SK-N-SH treated with all-trans-retinoic acid at 6 μM for 48 hours (cell line): ENCODE data around the gene RTP5.

Source experiments
- ATAC-seq: fragments of 200-7000 bp; cut with Tn5 transposase; 3 replicates; pipeline ENCODE4 v1.9.1; 2020; ENCODE audit warnings: mild to moderate bottlenecking, moderate library complexity
- BACH2 ChIP-seq: fragments of 250-450 bp; sonication (Bioruptor Pico); IDR thresholded peaks from 2 replicates; pipeline ENCODE4 v1.9.0; 2021; ENCODE audit warnings: mild to moderate bottlenecking, borderline replicate concordance
- CSDC2 ChIP-seq: fragments of 250-450 bp; sonication (Bioruptor Pico); IDR thresholded peaks from 2 replicates; pipeline ENCODE4 v1.5.0; 2020; ENCODE audit warnings: mild to moderate bottlenecking, moderate library complexity
- ESRRG ChIP-seq: fragments of 250-450 bp; sonication (Bioruptor Pico); IDR thresholded peaks from 2 replicates; pipeline ENCODE4 v1.6.1; 2021; ENCODE audit warnings: mild to moderate bottlenecking
- GLIS3 ChIP-seq: fragments of 250-450 bp; sonication (Bioruptor Pico); IDR thresholded peaks from 2 replicates; pipeline ENCODE4 v1.5.0; 2020; ENCODE audit warnings: mild to moderate bottlenecking, moderate library complexity
- ISL1 ChIP-seq: fragments of 250-450 bp; sonication (Bioruptor Pico); IDR thresholded peaks from 2 replicates; pipeline ENCODE4 v2.1.2; 2022; ENCODE audit warnings: mild to moderate bottlenecking, moderate library complexity
- OSR1 ChIP-seq: fragments of 250-450 bp; sonication (Bioruptor Pico); IDR thresholded peaks from 2 replicates; pipeline ENCODE4 v1.8.0; 2022; ENCODE audit warnings: moderate library complexity, mild to moderate bottlenecking, inconsistent platforms
- PPARA ChIP-seq: fragments of 250-450 bp; sonication (Bioruptor Pico); IDR thresholded peaks from 2 replicates; pipeline ENCODE4 v1.5.0; 2020; ENCODE audit warnings: mild to moderate bottlenecking, borderline replicate concordance
- RARB ChIP-seq: fragments of 250-450 bp; sonication (Bioruptor Pico); IDR thresholded peaks from 2 replicates; pipeline ENCODE4 v1.8.0; 2021; ENCODE audit warnings: mild to moderate bottlenecking, moderate library complexity
- SNAI2 ChIP-seq: fragments of 250-450 bp; sonication (Bioruptor Pico); IDR thresholded peaks from 2 replicates; pipeline ENCODE4 v1.5.0; 2020; ENCODE audit warnings: mild to moderate bottlenecking, moderate library complexity
- TOX ChIP-seq: fragments of 250-450 bp; sonication (Bioruptor Pico); IDR thresholded peaks from 2 replicates; pipeline ENCODE4 v1.8.0; 2021; ENCODE audit warnings: mild to moderate bottlenecking, moderate library complexity, borderline replicate concordance
- ZC3H10 ChIP-seq: fragments of 250-450 bp; sonication (Bioruptor Pico); IDR thresholded peaks from 2 replicates; pipeline ENCODE4 v1.5.1; 2021; ENCODE audit warnings: mild to moderate bottlenecking, moderate library complexity
- ZFP3 ChIP-seq: fragments of 250-450 bp; sonication (Bioruptor Pico); IDR thresholded peaks from 2 replicates; pipeline ENCODE4 v1.5.0; 2020; ENCODE audit warnings: mild to moderate bottlenecking, moderate library complexity
- ZFP30 ChIP-seq: fragments of 450-650 bp; formaldehyde crosslinking; IDR thresholded peaks from 2 replicates; pipeline ENCODE4 v1.5.0; 2022; ENCODE audit warnings: mild to moderate bottlenecking, moderate library complexity
- ZNF565 ChIP-seq: fragments of 450-650 bp; formaldehyde crosslinking; conservative IDR thresholded peaks from 2 replicates; pipeline ENCODE4 v1.5.0; 2020; ENCODE audit warnings: low read depth, mild to moderate bottlenecking, moderate library complexity
- ZNF70 ChIP-seq: fragments of 450-650 bp; formaldehyde crosslinking; IDR thresholded peaks from 2 replicates; pipeline ENCODE4 v1.5.0; 2020; ENCODE audit warnings: mild to moderate bottlenecking, moderate library complexity
- ZNF8 ChIP-seq: fragments of 450-650 bp; formaldehyde crosslinking; IDR thresholded peaks from 2 replicates; pipeline ENCODE4 v1.5.0; 2020; ENCODE audit warnings: mild to moderate bottlenecking, moderate library complexity
- TF ChIP-seq, protein P1 (sequence below): fragments of 250-450 bp; sonication (Bioruptor Pico); IDR thresholded peaks from 2 replicates; pipeline ENCODE4 v1.5.1; 2020; ENCODE audit warnings: low read depth, mild to moderate bottlenecking, moderate library complexity
- TF ChIP-seq, protein P2 (sequence below): fragments of 250-450 bp; sonication (Bioruptor Pico); IDR thresholded peaks from 2 replicates; pipeline ENCODE4 v1.5.0; 2020; ENCODE audit warnings: mild to moderate bottlenecking, moderate library complexity
- TF ChIP-seq, protein P3 (sequence below): fragments of 250-450 bp; sonication (Bioruptor Pico); IDR thresholded peaks from 2 replicates; pipeline ENCODE4 v1.8.0; 2021; ENCODE audit warnings: low read depth, mild to moderate bottlenecking, moderate library complexity, borderline replicate concordance
- TF ChIP-seq, protein P4 (sequence below): fragments of 250-450 bp; sonication (Bioruptor Pico); IDR thresholded peaks from 2 replicates; pipeline ENCODE4 v1.5.1; 2021; ENCODE audit warnings: mild to moderate bottlenecking, moderate library complexity

Gene RTP5

DNA sequence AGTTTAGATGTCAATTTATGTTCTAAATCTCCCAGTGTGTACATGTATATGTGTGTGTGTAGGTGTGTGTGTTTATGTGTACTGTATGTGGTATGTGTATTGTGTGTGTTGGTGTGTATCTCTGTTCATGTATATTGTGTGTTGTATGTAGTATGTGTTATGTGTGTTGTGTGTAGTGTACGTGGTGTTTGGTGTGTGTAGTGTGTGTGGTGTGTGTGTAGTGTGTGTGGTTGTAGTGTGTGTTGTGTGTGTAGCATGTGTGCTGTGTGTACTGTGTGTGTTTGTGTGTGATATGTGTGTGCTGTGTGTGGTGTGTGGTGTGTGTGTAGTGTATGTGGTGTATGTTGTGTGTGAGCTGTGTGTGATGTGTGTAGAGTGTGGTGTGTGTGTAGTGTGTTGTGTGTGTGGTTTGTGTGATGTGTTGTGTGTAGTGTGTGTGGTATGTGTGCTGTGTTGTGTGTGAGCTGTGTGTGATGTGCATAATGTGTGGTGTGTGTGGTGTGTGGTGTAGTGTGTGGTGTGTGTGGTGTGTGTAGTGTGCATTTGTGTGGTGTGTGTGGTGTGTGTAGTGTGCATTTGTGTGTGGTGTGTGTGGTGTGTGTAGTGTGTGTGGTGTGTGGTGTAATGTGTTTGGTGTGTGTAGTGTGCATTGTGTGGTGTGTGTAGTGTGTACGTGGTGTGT is 5.2 kb upstream of the RTP5 start:
- no peak for ATAC-seq
- no peak for TF ChIP-seq GLIS3 (CRISPR knock-in tag)
- no peak for TF ChIP-seq SNAI2 (CRISPR knock-in tag)
- TF ChIP-seq ISL1: no peak
- no peak for TF ChIP-seq ZNF70 (CRISPR knock-in tag)
- TF ChIP-seq CSDC2 (CRISPR knock-in tag): no peak
- no peak for TF ChIP-seq ZC3H10 (CRISPR knock-in tag)
- no peak for TF ChIP-seq PPARA (CRISPR knock-in tag)
- no peak for TF ChIP-seq ESRRG

DNA sequence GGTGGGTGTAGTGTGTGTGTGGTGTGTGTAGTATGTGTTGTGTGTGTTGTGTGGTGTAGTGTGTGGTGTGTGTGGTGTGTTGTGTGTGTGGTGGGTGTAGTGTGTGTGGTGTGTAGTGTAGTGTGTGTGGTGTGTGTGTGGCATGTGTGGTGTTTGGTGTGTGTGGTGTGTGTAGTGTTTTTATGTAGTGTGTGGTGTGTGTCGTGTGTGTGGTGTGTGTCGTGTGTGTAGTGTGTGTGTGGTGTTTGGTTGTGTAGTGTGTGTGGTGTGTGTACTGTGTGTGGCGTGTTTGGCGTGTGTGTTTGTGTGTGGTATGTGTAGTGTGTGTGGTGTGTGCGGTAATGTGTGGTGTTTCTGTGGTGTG is 4.7 kb upstream of the RTP5 start:
- no peak for TF ChIP-seq ISL1
- TF ChIP-seq, protein P1, sequence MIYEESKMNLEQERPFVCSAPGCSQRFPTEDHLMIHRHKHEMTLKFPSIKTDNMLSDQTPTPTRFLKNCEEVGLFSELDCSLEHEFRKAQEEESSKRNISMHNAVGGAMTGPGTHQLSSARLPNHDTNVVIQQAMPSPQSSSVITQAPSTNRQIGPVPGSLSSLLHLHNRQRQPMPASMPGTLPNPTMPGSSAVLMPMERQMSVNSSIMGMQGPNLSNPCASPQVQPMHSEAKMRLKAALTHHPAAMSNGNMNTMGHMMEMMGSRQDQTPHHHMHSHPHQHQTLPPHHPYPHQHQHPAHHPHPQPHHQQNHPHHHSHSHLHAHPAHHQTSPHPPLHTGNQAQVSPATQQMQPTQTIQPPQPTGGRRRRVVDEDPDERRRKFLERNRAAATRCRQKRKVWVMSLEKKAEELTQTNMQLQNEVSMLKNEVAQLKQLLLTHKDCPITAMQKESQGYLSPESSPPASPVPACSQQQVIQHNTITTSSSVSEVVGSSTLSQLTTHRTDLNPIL (CRISPR knock-in tag): no peak
- no peak for TF ChIP-seq BACH2 (CRISPR knock-in tag)
- no peak for TF ChIP-seq ZNF70 (CRISPR knock-in tag)
- TF ChIP-seq PPARA (CRISPR knock-in tag): no peak
- no peak for TF ChIP-seq ESRRG
- TF ChIP-seq, protein P2, sequence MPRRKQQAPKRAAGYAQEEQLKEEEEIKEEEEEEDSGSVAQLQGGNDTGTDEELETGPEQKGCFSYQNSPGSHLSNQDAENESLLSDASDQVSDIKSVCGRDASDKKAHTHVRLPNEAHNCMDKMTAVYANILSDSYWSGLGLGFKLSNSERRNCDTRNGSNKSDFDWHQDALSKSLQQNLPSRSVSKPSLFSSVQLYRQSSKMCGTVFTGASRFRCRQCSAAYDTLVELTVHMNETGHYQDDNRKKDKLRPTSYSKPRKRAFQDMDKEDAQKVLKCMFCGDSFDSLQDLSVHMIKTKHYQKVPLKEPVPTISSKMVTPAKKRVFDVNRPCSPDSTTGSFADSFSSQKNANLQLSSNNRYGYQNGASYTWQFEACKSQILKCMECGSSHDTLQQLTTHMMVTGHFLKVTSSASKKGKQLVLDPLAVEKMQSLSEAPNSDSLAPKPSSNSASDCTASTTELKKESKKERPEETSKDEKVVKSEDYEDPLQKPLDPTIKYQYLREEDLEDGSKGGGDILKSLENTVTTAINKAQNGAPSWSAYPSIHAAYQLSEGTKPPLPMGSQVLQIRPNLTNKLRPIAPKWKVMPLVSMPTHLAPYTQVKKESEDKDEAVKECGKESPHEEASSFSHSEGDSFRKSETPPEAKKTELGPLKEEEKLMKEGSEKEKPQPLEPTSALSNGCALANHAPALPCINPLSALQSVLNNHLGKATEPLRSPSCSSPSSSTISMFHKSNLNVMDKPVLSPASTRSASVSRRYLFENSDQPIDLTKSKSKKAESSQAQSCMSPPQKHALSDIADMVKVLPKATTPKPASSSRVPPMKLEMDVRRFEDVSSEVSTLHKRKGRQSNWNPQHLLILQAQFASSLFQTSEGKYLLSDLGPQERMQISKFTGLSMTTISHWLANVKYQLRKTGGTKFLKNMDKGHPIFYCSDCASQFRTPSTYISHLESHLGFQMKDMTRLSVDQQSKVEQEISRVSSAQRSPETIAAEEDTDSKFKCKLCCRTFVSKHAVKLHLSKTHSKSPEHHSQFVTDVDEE (CRISPR knock-in tag): no peak
- no peak for TF ChIP-seq CSDC2 (CRISPR knock-in tag)
- no peak for TF ChIP-seq RARB (CRISPR knock-in tag)
- no peak for TF ChIP-seq ZFP3 (CRISPR knock-in tag)
- no peak for TF ChIP-seq OSR1 (CRISPR knock-in tag)
- TF ChIP-seq, protein P3, sequence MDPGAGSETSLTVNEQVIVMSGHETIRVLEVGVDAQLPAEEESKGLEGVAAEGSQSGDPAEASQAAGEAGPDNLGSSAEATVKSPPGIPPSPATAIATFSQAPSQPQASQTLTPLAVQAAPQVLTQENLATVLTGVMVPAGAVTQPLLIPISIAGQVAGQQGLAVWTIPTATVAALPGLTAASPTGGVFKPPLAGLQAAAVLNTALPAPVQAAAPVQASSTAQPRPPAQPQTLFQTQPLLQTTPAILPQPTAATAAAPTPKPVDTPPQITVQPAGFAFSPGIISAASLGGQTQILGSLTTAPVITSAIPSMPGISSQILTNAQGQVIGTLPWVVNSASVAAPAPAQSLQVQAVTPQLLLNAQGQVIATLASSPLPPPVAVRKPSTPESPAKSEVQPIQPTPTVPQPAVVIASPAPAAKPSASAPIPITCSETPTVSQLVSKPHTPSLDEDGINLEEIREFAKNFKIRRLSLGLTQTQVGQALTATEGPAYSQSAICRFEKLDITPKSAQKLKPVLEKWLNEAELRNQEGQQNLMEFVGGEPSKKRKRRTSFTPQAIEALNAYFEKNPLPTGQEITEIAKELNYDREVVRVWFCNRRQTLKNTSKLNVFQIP (CRISPR knock-in tag): no peak
- TF ChIP-seq ZFP30: no peak
- TF ChIP-seq GLIS3 (CRISPR knock-in tag): no peak
- no peak for TF ChIP-seq TOX (CRISPR knock-in tag)
- TF ChIP-seq, all 23 proteins: peak for 0

DNA sequence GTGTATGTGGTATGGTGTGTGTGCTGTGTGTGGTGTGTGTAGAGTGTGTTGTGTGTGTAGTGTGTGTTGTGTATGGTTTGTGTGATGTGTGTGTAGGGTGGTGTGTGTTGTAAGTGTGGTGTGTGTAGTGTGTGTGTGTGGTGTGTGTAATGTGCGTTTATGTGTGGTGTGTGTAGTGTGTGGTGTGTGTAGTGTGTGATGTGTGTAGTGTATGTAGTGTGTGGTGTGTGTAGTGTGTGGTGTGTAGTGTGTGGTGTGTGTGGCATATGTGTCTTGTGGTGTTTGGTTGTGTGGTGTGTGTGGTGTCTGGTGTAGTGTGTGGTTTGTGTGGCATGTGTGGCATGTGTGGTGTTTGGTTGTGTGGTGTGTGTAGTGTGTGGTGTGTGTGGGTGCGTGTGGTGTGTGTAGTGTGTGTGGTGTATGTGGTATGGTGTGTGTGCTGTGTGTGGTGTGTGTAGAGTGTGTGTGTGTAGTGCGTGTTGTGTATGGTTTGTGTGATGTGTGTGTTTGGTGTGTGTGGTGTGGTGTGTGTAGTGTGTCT is 4.0 kb upstream of the RTP5 start:
- TF ChIP-seq ZFP30 (no peak), TOX (CRISPR knock-in tag) (no peak), ZNF70 (CRISPR knock-in tag) (no peak), PPARA (CRISPR knock-in tag) (no peak), GLIS3 (CRISPR knock-in tag) (no peak)
- ATAC-seq: no peak

More for the DNA sequence above, 4.7 kb upstream of the RTP5 start:
- no peak for ATAC-seq

DNA sequence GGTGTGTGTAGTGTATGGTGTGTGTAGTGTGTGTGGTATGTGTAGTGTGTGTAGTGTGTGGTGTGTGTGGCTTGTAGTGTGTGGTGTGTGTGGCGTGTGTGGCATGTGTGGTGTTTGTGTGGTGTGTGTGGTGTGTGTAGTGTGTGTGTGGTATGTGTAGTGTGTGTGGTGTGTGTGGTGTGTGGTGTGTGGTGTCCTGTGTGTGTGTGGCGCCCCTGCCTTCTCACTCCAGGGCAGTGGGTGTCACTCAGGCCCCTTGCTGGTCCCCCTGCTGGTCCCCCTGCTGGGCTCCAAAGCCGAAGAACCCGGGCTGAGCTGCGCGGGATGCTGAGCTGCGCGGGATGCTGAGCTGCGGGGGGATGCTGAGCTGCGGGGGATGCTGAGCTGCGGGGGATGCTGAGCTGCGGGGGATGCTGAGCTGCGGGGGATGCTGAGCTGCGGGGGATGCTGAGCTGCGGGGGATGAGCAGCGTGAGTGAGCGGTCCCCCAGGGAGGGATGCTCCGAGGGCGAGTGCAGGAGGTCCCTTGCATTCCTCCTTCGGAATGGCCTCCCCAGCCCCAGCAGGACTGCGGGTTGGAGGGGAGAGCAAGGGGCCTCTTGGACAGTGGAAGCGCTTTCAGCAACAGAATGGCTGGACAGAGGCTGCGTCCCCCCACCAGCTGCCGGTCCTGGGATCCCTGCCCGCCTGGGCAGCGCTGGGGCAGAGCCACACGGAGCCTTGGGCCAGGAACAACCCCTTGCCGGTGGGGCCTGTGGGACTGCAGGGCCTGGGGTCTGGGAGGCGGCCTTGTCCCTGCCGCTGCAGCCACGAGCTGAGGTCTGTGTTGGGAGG is 3.4 kb upstream of the RTP5 start:
- peak; percentile 27; the same call in 2 of the 3 replicates for ATAC-seq
- TF ChIP-seq, protein P2 (CRISPR knock-in tag): no peak
- TF ChIP-seq OSR1 (CRISPR knock-in tag) (no peak), ZNF8 (CRISPR knock-in tag) (no peak), ZFP3 (CRISPR knock-in tag) (no peak), ISL1 (no peak), ZFP30 (no peak), ESRRG (no peak), PPARA (CRISPR knock-in tag) (no peak), ZC3H10 (CRISPR knock-in tag) (no peak), ZNF565 (CRISPR knock-in tag) (no peak), CSDC2 (CRISPR knock-in tag) (no peak), BACH2 (CRISPR knock-in tag) (no peak)
- TF ChIP-seq, protein P4, sequence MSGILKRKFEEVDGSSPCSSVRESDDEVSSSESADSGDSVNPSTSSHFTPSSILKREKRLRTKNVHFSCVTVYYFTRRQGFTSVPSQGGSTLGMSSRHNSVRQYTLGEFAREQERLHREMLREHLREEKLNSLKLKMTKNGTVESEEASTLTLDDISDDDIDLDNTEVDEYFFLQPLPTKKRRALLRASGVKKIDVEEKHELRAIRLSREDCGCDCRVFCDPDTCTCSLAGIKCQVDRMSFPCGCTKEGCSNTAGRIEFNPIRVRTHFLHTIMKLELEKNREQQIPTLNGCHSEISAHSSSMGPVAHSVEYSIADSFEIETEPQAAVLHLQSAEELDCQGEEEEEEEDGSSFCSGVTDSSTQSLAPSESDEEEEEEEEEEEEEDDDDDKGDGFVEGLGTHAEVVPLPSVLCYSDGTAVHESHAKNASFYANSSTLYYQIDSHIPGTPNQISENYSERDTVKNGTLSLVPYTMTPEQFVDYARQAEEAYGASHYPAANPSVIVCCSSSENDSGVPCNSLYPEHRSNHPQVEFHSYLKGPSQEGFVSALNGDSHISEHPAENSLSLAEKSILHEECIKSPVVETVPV (CRISPR knock-in tag): no peak
- TF ChIP-seq, protein P3 (CRISPR knock-in tag): no peak
